ENCODE results near the gene SLBP. TPM values are rescaled to one million over a fixed set of nuclear protein-coding genes. Genes with fewer than 3 reads are reported as not detected.

The SLBP gene
- total RNA-seq, 2 experiments from 2014 or later: 115 to 117 TPM

DNA sequence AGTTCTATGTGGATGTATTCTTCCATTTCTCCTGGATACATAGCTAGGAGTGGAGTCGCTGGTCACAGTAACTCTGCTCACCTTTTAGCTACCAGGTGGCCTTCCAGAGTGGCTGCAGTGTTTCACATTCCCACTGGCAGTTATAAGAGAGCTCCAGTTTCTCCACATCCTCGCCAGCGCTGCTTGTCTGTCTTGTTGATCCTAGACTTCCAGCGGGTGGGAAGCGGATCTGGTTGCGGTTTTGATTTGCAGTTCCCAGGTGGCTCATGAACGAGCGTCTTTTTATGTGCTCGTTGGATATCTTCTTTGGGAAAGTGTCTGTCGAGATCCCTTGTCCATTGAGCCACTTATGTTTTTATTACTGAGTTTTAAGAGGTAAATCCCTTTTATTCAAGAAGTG lies 20.8 kb upstream of the SLBP start:
- TF ChIP-seq, protein P1, sequence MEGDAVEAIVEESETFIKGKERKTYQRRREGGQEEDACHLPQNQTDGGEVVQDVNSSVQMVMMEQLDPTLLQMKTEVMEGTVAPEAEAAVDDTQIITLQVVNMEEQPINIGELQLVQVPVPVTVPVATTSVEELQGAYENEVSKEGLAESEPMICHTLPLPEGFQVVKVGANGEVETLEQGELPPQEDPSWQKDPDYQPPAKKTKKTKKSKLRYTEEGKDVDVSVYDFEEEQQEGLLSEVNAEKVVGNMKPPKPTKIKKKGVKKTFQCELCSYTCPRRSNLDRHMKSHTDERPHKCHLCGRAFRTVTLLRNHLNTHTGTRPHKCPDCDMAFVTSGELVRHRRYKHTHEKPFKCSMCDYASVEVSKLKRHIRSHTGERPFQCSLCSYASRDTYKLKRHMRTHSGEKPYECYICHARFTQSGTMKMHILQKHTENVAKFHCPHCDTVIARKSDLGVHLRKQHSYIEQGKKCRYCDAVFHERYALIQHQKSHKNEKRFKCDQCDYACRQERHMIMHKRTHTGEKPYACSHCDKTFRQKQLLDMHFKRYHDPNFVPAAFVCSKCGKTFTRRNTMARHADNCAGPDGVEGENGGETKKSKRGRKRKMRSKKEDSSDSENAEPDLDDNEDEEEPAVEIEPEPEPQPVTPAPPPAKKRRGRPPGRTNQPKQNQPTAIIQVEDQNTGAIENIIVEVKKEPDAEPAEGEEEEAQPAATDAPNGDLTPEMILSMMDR (IDR thresholded peaks at IDR 0.05): no peak
- no peak overlapping the region for H3K4me3 Mint-ChIP-seq
- H3K27ac Mint-ChIP-seq: no peak overlapping the region
- no peak for ATAC-seq
- H3K4me1 Mint-ChIP-seq (ENCODE audit: low read depth): peaks cover 20% of the 10 kb centered on the region
- POLR2A ChIA-PET: interaction anchor here (0.9 kb wide), 1 partner anchor 10 kb away, joined by 4 read pairs; no protein-coding TSS in a partner anchor
- CTCF ChIA-PET: interaction anchor here (0.9 to 2.3 kb wide), 3 partner anchors 14 to 40 kb away, joined by 4 to 11 read pairs (median 10); no protein-coding TSS in a partner anchor
- no peak for DNase-seq
- peaks cover under 1% of the 10 kb centered on the region for H3K9me3 Mint-ChIP-seq
- H3K36me3 Mint-ChIP-seq (ENCODE audit: low read depth): peaks cover 72% of the 10 kb centered on the region
- intact Hi-C loops (cut with micrococcal nuclease): no loop called here
- no peaks in the 10 kb centered on the region for H3K27me3 Mint-ChIP-seq

DNA sequence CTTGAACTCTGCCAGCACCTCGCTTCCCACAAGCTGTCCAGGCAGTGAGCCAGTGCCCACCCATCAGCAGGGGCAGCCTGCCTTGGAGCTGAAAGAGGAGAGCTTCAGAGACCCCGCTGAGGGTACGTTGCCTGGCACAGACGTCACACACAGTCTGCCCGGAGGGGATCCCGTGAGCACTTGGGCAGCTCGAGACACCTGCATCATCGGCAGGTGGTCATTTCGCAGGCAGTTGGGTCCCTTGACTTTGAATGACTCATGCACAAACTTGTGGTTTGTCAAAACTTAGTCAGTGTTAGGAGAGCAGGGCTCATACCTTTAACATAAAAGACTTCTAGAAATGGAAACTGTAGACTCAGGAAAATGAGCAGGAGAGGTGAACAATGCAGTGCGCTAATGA lies 19.1 kb upstream of the SLBP start:
- DNase-seq (no peak), ATAC-seq (peak; percentile 42)
- CTCF ChIA-PET: interaction anchor here (0.9 to 15.4 kb wide), 6 partner anchors 17 to 48 kb away, joined by 3 to 257 read pairs (median 5); no protein-coding TSS in a partner anchor
- TF ChIP-seq, protein P1 (IDR thresholded peaks at IDR 0.05): no peak
- Mint-ChIP-seq H3K9me3 (no peaks in the 10 kb centered on the region), H3K36me3 (ENCODE audit: low read depth) (peaks cover 71% of the 10 kb centered on the region), H3K4me3 (no peak overlapping the region), H3K4me1 (ENCODE audit: low read depth) (peaks cover 33% of the 10 kb centered on the region), H3K27ac (peak overlapping the region; percentile 42), H3K27me3 (no peaks in the 10 kb centered on the region)
- POLR2A ChIA-PET: interaction anchor here (0.6 to 1.6 kb wide), 4 partner anchors 9 to 204 kb away, joined by 3 to 6 read pairs (median 4); partner anchors contain the start of genes TACC3 and TMEM129
- intact Hi-C loops (cut with micrococcal nuclease): no loop called here

DNA sequence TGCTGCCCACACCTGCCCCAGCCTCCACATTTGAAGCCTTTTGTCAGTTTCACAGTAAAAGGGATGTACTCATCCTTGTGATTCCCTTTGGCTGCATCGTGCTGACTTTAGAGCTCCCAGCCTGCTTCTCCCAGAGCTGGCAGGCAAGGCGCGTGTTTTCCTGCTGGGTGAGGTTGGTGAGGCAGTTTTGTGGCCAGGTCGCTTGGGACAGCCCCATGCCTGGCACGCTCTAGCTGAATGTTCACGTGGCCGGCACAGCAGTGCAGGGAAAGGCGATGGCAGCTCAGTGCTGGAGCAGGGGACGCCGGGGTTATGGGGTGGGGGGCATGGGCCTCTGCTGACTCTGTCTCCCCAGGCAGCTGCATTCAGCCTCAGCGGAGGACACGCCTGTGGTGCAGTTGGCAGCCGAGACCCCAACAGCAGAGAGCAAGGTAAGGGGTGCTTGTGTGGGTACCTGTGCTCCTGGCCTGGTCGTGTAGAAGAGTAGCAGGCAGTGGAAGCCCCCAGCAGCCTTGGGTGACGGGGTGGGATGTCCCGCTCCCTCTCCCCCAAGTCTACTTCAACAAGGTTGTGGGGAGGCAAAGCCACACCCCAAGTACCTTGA lies 18.5 kb upstream of the SLBP start:
- TF ChIP-seq, protein P1 (IDR thresholded peaks at IDR 0.05): no peak
- Mint-ChIP-seq H3K27me3 (no peaks in the 10 kb centered on the region), H3K9me3 (no peaks in the 10 kb centered on the region), H3K4me1 (ENCODE audit: low read depth) (peaks cover 38% of the 10 kb centered on the region), H3K36me3 (ENCODE audit: low read depth) (peaks cover 70% of the 10 kb centered on the region), H3K27ac (peak overlapping the region; percentile 42), H3K4me3 (no peak overlapping the region)
- DNase-seq (no peak), ATAC-seq (no peak)
- POLR2A ChIA-PET: interaction anchor here (0.6 to 1.6 kb wide), 12 partner anchors 9 to 204 kb away, joined by 3 to 6 read pairs (median 4); partner anchors contain the start of genes SLBP, TACC3 and TMEM129
- CTCF ChIA-PET: interaction anchor here (0.7 to 15.4 kb wide), 8 partner anchors 15 to 118 kb away, joined by 3 to 257 read pairs (median 5); no protein-coding TSS in a partner anchor
- intact Hi-C loops (cut with micrococcal nuclease): no loop called here

DNA sequence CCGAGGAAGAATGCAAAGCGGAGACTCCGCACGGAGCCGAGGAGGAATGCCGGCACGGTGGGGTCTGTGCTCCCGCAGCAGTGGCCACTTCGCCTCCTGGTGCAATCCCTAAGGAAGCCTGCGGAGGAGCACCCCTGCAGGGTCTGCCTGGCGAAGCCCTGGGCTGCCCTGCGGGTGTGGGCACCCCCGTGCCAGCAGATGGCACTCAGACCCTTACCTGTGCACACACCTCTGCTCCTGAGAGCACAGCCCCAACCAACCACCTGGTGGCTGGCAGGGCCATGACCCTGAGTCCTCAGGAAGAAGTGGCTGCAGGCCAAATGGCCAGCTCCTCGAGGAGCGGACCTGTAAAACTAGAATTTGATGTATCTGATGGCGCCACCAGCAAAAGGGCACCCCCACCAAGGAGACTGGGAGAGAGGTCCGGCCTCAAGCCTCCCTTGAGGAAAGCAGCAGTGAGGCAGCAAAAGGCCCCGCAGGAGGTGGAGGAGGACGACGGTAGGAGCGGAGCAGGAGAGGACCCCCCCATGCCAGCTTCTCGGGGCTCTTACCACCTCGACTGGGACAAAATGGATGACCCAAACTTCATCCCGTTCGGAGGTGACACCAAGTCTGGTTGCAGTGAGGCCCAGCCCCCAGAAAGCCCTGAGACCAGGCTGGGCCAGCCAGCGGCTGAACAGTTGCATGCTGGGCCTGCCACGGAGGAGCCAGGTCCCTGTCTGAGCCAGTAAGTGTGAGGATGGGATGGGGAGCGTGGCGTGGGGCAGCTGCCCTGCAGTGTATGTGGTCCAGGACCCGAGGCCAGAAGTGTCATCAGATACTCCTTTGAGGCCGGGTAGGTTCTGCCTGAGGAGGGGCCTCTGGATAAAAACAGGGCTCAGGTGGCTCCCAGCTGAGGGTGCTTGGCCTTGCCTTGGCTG lies 16.2 kb upstream of the SLBP start:
- CTCF ChIA-PET: interaction anchor here (0.9 to 15.4 kb wide), 5 partner anchors 8 to 36 kb away, joined by 3 to 257 read pairs (median 4); partner anchors contain the start of genes TACC3 and TMEM129
- H3K4me1 Mint-ChIP-seq (ENCODE audit: low read depth): peaks cover 56% of the 10 kb centered on the region
- no peaks in the 10 kb centered on the region for H3K27me3 Mint-ChIP-seq
- ATAC-seq: no peak
- intact Hi-C loops (cut with micrococcal nuclease): no loop called here
- peaks cover 68% of the 10 kb centered on the region for H3K36me3 Mint-ChIP-seq (ENCODE audit: low read depth)
- no peak overlapping the region for H3K27ac Mint-ChIP-seq
- H3K9me3 Mint-ChIP-seq: no peaks in the 10 kb centered on the region
- TF ChIP-seq, protein P1 (IDR thresholded peaks at IDR 0.05): no peak
- POLR2A ChIA-PET: interaction anchor here (0.8 to 11.2 kb wide), 7 partner anchors 11 to 144 kb away, joined by 3 to 190 read pairs (median 3); partner anchors contain the start of gene SLBP
- H3K4me3 Mint-ChIP-seq: no peak overlapping the region
- no peak for DNase-seq

All from activated CD8-positive, alpha-beta T cell treated with anti-CD3 and anti-CD28 coated beads for 36 hours (primary cell).